ENCODE measurements around the gene LIMK2. TPM values are rescaled to one million over a fixed set of nuclear protein-coding genes. Genes with fewer than 3 reads are reported as not detected.

LIMK2 gene
- total RNA-seq, 1 donor from 2014 or later: 37.2 TPM

GRCh38 chr22:31250740-31251600, 38.9 kb downstream of the LIMK2 start:
- Histone ChIP-seq H3K4me3 (ENCODE audit: low read depth, low read length) (no peak overlapping the region), H3K27me3 (ENCODE audit: control insufficient read depth, insufficient read depth, low read length) (no peaks in the 10 kb centered on the region), H3K36me3 (ENCODE audit: control insufficient read depth, insufficient read depth, low read length) (no peaks in the 10 kb centered on the region)
- TF ChIP-seq CTCF (IDR thresholded peaks at IDR 0.05; ENCODE audit: insufficient read depth, low read length, poor library complexity, severe bottlenecking): no peak
- DNase-seq (ENCODE audit: low read depth): no peak

- DNase-seq (ENCODE audit: low read depth): no peak
- no peaks in the 10 kb centered on the region for H3K36me3 ChIP-seq (ENCODE audit: control insufficient read depth, insufficient read depth, low read length)
- H3K4me3 ChIP-seq (ENCODE audit: low read depth, low read length): no peak overlapping the region
- no peaks in the 10 kb centered on the region for H3K27me3 ChIP-seq (ENCODE audit: control insufficient read depth, insufficient read depth, low read length)
- no peak for TF ChIP-seq CTCF (IDR thresholded peaks at IDR 0.05; ENCODE audit: insufficient read depth, low read length, poor library complexity, severe bottlenecking)
Observed at GRCh38 chr22:31253949-31254348, 41.9 kb downstream of the LIMK2 start.

- no peak overlapping the region for H3K4me3 ChIP-seq (ENCODE audit: low read depth, low read length)
- no peak for TF ChIP-seq CTCF (IDR thresholded peaks at IDR 0.05; ENCODE audit: insufficient read depth, low read length, poor library complexity, severe bottlenecking)
- DNase-seq (ENCODE audit: low read depth): no peak
- H3K36me3 ChIP-seq (ENCODE audit: control insufficient read depth, insufficient read depth, low read length): peaks cover 2% of the 10 kb centered on the region
- H3K27me3 ChIP-seq (ENCODE audit: control insufficient read depth, insufficient read depth, low read length): no peaks in the 10 kb centered on the region
Observed at GRCh38 chr22:31259798-31260473, 47.8 kb downstream of the LIMK2 start.

GRCh38 chr22:31260474-31260856, 48.4 kb downstream of the LIMK2 start:
- TF ChIP-seq CTCF (IDR thresholded peaks at IDR 0.05; ENCODE audit: insufficient read depth, low read length, poor library complexity, severe bottlenecking): no peak
- no peak for DNase-seq (ENCODE audit: low read depth)
- Histone ChIP-seq H3K36me3 (ENCODE audit: control insufficient read depth, insufficient read depth, low read length) (peaks cover 2% of the 10 kb centered on the region), H3K4me3 (ENCODE audit: low read depth, low read length) (no peak overlapping the region), H3K27me3 (ENCODE audit: control insufficient read depth, insufficient read depth, low read length) (no peaks in the 10 kb centered on the region)

GRCh38 chr22:31262312-31263133, 50.4 kb downstream of the LIMK2 start:
- Histone ChIP-seq H3K27me3 (ENCODE audit: control insufficient read depth, insufficient read depth, low read length) (no peaks in the 10 kb centered on the region), H3K36me3 (ENCODE audit: control insufficient read depth, insufficient read depth, low read length) (peaks cover 2% of the 10 kb centered on the region), H3K4me3 (ENCODE audit: low read depth, low read length) (no peak overlapping the region)
- no peak for TF ChIP-seq CTCF (IDR thresholded peaks at IDR 0.05; ENCODE audit: insufficient read depth, low read length, poor library complexity, severe bottlenecking)
- DNase-seq (ENCODE audit: low read depth): no peak

Measured in kidney epithelial cell (primary cell).